ACHN (cell line): ENCODE measurements around the gene ZNF480.
"Not testable (repeated sequence)": the region's sequence is repeated elsewhere in the genome, so short reads cannot be mapped to it uniquely, and the experiment has no call there.

Experiments
- DNase-seq: peaks from one replicate; pipeline ENCODE4 v3.0.0-alpha.2; 2015
- in situ Hi-C: cut with HindIII; loops from 2 replicates; pipeline ENCODE4 v1.10.0; 2017; ENCODE audit warnings: low sequenced_read_pairs, low pct_ligation_motif_present, low pct_unique_long_range_greater_than_20kb

The ZNF480 gene

DNA sequence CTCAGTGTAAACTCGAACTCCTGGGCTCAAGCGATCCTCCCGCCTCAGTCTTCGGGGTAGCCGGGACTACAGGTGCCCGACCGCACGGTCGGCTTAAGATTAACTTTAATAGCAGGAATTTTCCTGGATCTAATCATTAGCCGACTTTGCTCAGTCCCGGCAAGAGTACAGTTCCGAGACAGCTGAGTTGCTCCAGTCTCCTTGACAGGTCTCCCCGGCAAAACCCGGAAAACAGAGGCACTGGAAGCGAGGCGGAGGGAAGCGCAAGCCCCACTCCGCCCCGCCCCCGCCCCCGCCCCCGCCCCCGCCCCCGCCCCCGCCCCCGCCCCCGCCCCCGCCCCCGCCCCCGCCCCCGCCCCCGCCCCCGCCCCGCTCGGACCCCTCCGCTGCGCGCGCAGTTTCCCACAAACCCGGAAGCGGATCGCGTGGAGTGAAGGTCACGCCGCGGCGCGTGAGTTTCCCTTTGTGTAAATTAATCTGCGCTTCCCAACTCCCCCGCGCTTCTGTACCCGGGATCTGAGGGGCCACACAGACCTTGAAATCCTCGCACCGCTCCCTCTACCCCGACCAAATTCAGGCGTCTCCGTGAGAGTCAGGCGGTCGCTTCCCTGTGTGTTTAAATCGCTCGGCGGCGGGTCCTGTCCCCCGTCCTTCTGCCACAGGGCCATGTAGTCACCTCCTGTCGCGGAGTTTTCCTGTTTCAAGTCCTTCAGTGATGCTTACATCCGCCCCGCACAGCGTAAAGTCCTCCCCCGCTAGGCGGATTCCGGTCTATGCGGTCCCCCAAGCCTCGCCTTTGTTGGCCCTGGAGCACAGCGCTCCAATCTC lies at the start of gene ZNF480:
TSS of gene ZNF480 (plus strand) at position 397 of the 828 bp plus-strand sequence. CDS start 3,244 bp downstream, outside the sequence.
- in situ Hi-C loops = no loop called here
- peak; percentile 79 for DNase-seq

DNA sequence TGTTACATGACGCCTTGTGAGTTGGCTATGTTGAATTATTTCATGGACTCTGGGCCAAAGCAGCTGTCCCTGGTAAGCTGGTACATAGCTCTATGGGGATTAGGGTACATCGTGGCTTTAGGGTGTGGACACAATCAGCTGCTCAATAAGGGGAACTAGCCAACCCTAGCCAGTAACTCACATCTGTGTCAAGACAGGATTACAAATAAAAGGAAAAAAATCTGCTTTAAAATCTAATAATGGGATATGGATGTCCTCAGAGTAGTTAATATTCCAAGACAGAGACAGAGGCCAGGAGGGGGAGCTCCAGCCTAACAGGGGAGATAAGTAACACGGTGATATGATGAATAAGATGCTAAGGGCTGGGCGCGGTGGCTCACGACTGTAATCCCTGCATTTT lies 48.7 kb upstream of the ZNF480 start:
- peak; percentile 4 for DNase-seq
- in situ Hi-C loops = no loop called here

DNA sequence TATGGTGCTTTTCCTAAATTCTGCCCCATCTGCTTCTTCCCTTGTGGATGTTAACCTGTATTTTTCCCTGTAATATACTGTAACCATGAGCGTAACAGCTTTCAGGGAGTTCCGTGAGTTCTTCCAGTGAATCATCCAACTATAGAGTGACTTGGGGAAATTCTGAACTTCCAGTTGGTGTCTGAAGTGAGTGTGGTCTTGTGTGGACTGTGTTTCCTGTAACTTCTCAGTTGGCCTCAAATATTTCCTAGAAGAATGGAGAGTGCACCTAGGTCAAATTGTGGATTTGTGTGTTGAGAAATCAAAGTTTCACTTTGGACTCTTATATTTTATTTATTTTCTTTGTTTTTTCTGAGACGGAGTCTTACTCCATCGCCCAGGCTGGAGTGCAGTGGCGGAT lies 38.5 kb upstream of the ZNF480 start:
- no peak for DNase-seq
- in situ Hi-C loops = no loop called here

DNA sequence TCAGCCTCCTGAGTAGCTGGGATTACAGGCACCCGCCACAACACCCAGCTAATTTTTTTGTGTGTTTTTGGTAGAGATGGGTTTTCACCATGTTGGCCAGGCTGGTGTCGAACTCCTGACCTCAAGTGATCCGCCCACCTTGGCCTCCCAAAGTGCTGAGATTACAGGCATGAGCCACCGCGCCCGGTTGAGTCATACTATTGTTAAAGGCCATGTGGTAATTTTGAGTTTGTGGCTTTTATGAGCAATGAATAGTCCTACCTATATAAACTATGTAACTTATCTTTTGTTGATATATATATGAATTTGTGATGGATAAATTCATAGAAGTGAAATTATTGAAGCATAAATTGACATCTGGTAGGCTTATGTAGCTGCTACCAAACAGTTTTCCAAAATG lies 31.4 kb upstream of the ZNF480 start:
- in situ Hi-C loops = not testable (repeated sequence)

GRCh38 chr19:52269338-52270261 lies 27.4 kb upstream of the ZNF480 start, which contains the start of gene ZNF766:
TSS of gene ZNF766 (plus strand) at chr19:52269587. CDS start at chr19:52269614, 27 bp downstream.
- in situ Hi-C loops = no loop called here
- peak; percentile 91 for DNase-seq

More for the DNA sequence above, 31.4 kb upstream of the ZNF480 start:
- DNase-seq = not testable (repeated sequence)

DNA sequence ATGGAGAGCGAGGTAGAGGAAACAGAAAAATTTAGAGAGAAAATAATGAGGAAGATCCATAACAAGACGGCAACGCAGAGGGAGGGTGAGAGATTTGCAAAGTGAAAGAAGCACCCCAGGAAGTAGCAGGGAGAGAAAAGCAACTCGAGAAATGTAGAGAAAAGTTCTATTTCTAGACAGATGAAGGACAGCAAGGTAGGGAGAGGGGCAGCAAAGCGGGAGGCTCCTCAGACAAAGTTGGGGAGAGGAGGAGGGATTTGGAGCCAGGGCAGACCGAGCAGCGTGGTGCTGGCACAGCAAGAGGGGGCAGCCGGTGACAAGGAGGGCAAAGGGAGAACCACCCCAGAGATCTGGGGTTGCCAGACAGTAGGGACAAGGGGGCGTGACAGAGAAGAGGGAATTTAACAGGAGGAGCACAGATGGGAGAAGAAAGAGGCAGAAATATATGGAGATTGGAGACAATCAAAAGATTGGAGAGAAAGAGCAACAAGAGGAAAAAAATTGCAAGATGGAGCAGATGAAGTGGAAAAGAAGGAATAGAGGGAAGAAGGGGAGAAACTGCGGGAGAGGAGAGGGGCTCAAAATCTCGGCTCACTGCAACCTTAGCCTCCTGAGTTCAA lies 26.6 kb upstream of the ZNF480 start:
- peak; percentile 16 for DNase-seq

DNA sequence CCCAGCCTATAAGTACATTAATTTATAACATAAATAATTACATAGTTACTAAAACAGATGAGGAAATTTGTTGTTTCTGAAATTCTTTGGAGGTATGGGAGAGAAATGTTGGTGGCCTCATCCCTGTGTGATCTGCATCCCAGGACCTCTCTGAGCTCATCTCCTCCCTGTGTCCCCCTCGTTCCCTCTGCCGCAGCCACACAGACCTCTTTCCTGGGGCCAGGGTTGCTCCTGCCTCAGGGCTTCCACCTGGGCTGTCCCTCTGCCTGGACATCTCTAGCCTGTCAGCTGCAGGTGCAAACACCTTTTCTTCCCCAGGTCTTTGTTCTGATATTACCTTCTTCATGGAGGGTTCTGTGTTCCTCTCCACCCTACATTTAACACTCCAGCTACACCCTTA lies 23.7 kb upstream of the ZNF480 start:
- in situ Hi-C loops = no loop called here
- DNase-seq = no peak

More for the DNA sequence above, 26.6 kb upstream of the ZNF480 start:
- in situ Hi-C loops = no loop called here

DNA sequence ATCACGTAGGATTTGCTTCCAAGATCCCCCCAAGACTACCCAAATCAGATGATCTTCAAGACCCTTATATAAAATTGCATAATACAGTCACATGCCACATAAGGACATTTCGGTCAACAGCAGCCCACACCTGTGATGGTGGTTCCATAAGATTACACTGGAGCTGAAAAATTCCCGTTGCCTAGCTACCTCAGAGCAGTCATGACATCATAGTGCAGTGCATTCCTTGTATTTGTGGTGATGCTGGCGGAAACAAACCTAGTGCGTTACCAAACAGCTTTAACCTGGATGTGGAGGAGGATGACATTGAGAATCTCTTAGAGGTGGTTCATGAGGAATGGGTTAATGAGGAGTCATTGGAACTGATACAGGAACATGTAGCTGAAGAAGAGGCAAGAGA lies 22.8 kb upstream of the ZNF480 start:
- in situ Hi-C loops = no loop called here
- no peak for DNase-seq

DNA sequence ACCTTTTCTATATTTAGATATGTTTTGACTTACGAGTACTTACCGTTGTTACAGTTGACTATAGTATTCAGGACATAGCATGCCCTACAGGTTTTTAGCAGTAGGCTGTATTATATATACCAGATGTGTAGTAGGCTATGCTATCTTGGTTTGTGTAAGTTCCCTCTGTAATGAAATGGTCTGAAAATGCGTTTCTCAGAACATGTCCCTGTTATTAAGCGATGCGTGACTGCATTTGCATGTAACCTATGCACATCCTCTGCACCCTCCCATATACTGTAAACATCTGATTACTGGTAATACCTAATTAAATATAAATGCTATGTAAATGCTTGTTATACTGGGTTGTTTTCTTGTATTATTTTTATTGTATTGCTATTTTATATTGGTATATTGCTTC lies 21.0 kb upstream of the ZNF480 start:
- in situ Hi-C loops = no loop called here
- no peak for DNase-seq

DNA sequence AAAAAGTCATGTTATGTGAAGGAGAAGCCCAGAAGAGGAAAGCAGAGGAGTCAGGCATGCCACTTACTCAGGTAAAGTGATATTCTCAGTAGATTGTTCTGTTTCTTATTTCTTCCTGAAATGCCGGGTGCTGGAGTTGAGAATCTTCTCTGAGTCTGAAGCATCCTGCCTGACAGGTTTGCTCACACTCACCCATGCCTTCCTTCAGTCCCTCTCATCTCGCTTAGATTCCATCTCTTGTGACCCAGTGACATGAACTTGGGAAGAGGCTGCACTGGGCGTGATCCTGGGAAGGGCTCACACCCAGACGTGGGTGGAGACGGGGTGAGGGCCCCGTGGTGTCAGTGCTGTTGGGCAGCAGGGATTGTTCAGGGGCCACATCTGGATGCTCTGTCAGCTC lies 19.5 kb upstream of the ZNF480 start:
- no peak for DNase-seq
- in situ Hi-C loops = no loop called here

GRCh38 chr19:52286256-52286655 lies 10.7 kb upstream of the ZNF480 start:
- in situ Hi-C loops = no loop called here
- DNase-seq = no peak

DNA sequence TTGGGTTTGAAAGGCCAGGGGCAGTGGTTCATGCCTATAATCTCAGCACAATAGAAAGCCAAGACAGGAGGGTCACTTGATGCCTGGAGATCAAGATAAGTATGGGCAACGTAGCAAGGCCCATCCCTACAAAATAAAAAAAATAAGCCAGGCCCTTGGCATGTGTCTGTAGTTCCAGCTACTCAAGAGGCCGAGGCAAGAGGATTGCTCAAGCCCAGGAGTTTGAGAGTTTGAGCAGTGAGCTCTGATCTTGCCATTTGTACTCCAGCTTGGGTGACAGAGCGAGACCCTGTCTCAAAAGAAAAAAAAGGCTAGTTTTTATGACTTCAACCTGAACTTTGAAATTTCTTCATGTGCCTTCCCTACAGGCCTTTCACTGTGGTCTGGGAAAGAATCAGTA lies 5.2 kb upstream of the ZNF480 start:
- in situ Hi-C loops = no loop called here
- no peak for DNase-seq

GRCh38 chr19:52292946-52293345 lies 4.0 kb upstream of the ZNF480 start:
- in situ Hi-C loops, DNase-seq: not testable (repeated sequence)

DNA sequence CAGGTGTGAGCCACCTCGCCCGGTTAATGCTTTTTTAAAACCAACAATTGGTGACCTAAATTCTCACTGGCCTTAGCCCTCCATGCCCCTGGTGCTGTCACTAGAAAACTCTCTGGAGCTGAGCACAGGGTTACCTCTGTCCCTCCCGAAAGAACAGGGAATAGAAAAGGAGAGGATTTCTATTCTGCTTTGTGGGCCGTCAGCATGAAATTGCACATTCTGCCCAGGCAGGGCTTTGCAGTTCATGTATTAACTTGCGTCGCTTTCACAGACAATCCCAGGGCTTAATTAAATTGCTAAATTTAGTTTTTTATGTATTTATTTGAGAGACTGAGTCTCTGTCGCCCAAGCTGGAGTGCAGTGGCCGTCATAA lies 583 bp upstream of the ZNF480 start:
- no peak for DNase-seq
- in situ Hi-C loops = no loop called here

DNA sequence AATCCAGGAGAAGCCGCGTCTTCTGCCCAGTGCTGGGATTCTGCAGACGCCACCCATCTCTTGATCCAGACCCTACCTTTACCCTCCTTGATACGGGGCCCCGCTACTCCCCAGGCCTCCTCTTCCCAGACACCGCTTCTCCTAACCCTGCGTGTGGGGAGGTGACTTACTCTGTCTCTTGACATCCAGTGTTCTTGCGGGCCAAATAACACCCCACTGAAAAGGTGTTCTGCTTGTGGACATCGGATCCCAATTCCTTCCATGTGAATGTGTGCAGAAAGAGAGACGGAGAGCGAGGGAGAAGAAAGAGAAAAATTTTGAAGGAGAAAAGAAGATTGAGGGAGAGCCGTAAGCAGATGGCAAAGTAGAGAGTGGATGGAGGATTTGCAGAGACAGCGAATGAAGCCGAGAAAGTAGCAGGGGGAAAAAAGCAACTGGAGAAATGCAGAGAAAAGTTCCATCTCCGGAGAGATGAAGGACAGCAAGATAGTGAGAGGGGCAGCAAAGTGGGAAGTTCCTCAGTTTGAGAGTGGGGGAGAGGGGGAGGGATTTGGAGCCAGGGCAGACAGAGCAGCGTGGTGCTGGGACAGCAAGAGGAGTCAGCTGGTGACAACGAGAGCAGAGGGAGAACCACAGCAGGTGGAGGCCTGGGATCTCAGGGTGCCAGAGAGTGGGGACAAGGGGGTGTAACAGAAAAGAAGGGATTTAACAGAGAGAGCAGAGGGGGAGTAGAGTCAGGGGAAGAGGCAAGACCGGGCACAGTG lies 814 bp downstream of the ZNF480 start:
- DNase-seq = no peak
- in situ Hi-C loops = no loop called here

DNA sequence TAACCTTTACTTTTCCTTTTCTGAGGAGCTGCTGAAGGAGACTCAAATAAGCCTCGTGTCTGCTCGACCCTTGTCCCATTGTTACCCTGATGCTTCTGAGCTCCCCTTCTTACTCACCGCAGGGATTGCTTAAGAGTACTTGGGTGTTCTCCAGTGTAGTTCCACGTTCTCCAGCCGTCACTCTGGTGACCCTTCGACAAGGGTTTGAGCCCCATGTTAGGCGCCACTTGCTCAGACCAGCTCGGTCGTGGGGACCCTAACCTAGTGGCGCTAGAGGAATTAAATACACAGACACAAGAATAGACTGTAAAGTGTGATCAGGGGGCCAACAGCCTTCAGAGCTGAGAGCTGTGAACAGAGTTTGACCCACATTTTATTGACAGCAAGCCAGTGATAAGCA lies 10.3 kb downstream of the ZNF480 start:
- DNase-seq = peak; percentile 5
- in situ Hi-C loops = no loop called here

DNA sequence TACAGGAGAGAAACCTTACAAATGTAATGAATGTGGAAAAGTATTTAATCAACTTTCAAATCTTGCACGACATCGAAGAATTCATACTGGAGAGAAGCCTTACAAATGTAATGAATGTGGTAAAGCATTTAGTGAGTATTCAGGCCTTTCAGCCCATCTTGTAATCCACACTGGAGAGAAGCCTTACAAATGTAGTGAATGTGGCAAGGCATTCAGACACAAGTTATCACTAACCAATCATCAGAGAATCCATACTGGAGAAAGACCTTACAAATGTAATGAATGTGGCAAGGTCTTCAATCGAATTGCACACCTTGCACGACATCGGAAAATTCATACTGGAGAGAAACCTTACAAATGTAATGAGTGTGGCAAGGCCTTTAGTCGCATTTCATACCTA lies 25.5 kb downstream of the ZNF480 start:
- in situ Hi-C loops = no loop called here
- no peak for DNase-seq

DNA sequence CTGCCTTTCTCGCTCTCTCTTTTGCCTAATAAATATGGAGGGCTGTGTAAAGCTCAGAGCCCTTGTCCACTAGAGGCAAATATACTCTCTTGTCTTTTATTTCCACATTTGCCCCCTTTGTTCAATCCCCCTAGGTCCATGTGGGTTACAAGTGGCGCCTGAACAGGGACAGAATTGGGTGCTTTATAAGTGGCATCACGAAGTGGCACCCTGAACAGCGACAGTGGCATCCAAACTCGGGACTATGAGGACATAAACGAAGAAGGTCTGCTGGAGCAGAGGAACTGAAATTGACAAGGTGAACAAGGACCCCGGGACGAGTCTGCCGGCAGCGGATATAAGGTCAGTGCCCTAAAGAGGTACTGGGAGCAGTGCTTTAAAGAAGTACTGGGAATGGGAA lies 34.8 kb downstream of the ZNF480 start:
- DNase-seq = no peak
- in situ Hi-C loops = no loop called here
